HepG2 (cell line): ENCODE data around the gene AFDN. TPM values are rescaled to one million over a fixed set of nuclear protein-coding genes. Genes with fewer than 3 reads are reported as not detected.

Source experiments
- ATAC-seq: fragments of 200-7000 bp; cut with Tn5 transposase; 3 replicates; pipeline ENCODE4 v1.9.1; 2020; ENCODE audit warnings: mild to moderate bottlenecking, moderate library complexity
- BruUV-seq: library from RNA; stranded (reverse); fragments of 400-500 nt; replicated peaks from 2 replicates; lab custom pipeline; 2021; lab: Mats Ljungman, UMichigan
- CTCF ChIA-PET: fragments of 300-600 bp; formaldehyde crosslinking; extraction: SDS; loops from one replicate; lab custom pipeline; 2021; ENCODE audit warnings: low total read pairs, inconsistent platforms, low intra/inter-chr PET ratio; lab: Yijun Ruan, JAX
- POLR2A ChIA-PET: fragments of 350-600 bp; sonication (Branson Sonifier 250); formaldehyde crosslinking; loops from one replicate; lab custom pipeline; 2020; ENCODE audit warnings: antibody characterized with exemption, inconsistent platforms; lab: Yijun Ruan, JAX
- DNase-seq: peaks from one replicate; pipeline ENCODE4 v3.0.0-alpha.2; 2015; ENCODE audit warnings: low spot score
- FAIRE-seq: peaks from 3 replicates; lab custom pipeline; 2011; peaks lifted over from hg19 to GRCh38; lab: Jason Lieb, UNC
- H2AFZ ChIP-seq: one replicate; pipeline ENCODE4 v1.6.1; 2011; ENCODE audit warnings: low read length, inconsistent platforms
- H3K27ac ChIP-seq: fragments of 300-600 bp; 3 replicates; pipeline ENCODE4 v1.8.0; 2011; ENCODE audit warnings: mixed run types, mild to moderate bottlenecking, mixed read lengths, low read length, inconsistent platforms; ENCODE audit not compliant: insufficient read depth; ENCODE audit errors: extremely low read length
- H3K27me3 ChIP-seq, 2 experiments: fragments of 200-600 bp in 1 of 2; 2 replicates in 1 of 2; 3 replicates in 1 of 2; pipeline versions ENCODE4 v1.6.0 to v1.8.0; 2011; ENCODE audit warnings: low read length in 2 of 2, mild to moderate bottlenecking in 2 of 2, moderate library complexity in 2 of 2, inconsistent platforms in 1 of 2; ENCODE audit not compliant: insufficient read depth in 2 of 2, control insufficient read depth in 1 of 2
- H3K36me3 ChIP-seq, 2 experiments: fragments of 200-600 bp in 1 of 2; replicated peaks in 1 of 2; 2 replicates in 1 of 2; 3 replicates in 1 of 2; pipeline versions ENCODE4 v1.5.1 to v1.8.0; 2011; ENCODE audit warnings: low read length in 2 of 2, inconsistent platforms in 1 of 2; ENCODE audit not compliant: insufficient read depth in 2 of 2, control insufficient read depth in 1 of 2
- H3K4me1 ChIP-seq: 2 replicates; pipeline ENCODE4 v1.5.1; 2012; ENCODE audit warnings: low read length, inconsistent platforms; ENCODE audit not compliant: insufficient read depth
- H3K4me2 ChIP-seq: 2 replicates; pipeline ENCODE4 v1.6.0; 2011; ENCODE audit warnings: low read depth, low read length, inconsistent platforms
- H3K4me3 ChIP-seq, 3 experiments: fragments of 200-600 bp in 1 of 3; sonication (generic), shearing (Covaris generic) in 1 of 3; replicated peaks in 1 of 3; 2 replicates each; pipeline ENCODE4 v1.5.1; 2011 to 2016; ENCODE audit warnings: low read length in 3 of 3, inconsistent platforms in 2 of 3, low read depth in 2 of 3, mild to moderate bottlenecking in 2 of 3, control low read depth in 1 of 3, mixed read lengths in 1 of 3; ENCODE audit not compliant: insufficient read depth in 1 of 3
- H3K79me2 ChIP-seq: one replicate; pipeline ENCODE4 v1.6.1; 2011; ENCODE audit warnings: low read length, inconsistent platforms; ENCODE audit not compliant: insufficient read depth
- H3K9ac ChIP-seq: 2 replicates; pipeline ENCODE4 v1.6.0; 2011; ENCODE audit warnings: mild to moderate bottlenecking, low read depth, low read length, inconsistent platforms; ENCODE audit not compliant: insufficient read depth
- H3K9me3 ChIP-seq: 2 replicates; pipeline ENCODE4 v1.5.1; 2012; ENCODE audit warnings: mild to moderate bottlenecking, low read length
- H4K20me1 ChIP-seq: 2 replicates; pipeline ENCODE4 v1.6.0; 2011; ENCODE audit warnings: inconsistent platforms, mild to moderate bottlenecking, low read length, moderate library complexity; ENCODE audit not compliant: insufficient read depth
- ARNT2 ChIP-seq: sonication (generic); formaldehyde crosslinking; IDR thresholded peaks from 2 replicates; pipeline ENCODE4 v1.8.0; 2022; ENCODE audit warnings: mild to moderate bottlenecking, low read depth, missing genetic modification reagents, moderate library complexity
- EHMT2 ChIP-seq: fragments of 200-600 bp; sonication (generic); IDR thresholded peaks from 2 replicates; pipeline ENCODE4 v1.7.0; 2017; ENCODE audit warnings: antibody characterized with exemption, low read depth, low read length, borderline replicate concordance
- MED1 ChIP-seq: sonication (generic); formaldehyde crosslinking; IDR thresholded peaks from 2 replicates; pipeline ENCODE4 v1.4.0; 2020; ENCODE audit warnings: missing genetic modification reagents
- ZNF343 ChIP-seq: sonication (generic); formaldehyde crosslinking; IDR thresholded peaks from 2 replicates; pipeline ENCODE4 v1.4.0; 2020; ENCODE audit warnings: mild to moderate bottlenecking, missing genetic modification reagents
- WGBS: methylation state at CpG from one replicate; pipeline ENCODE4 v1.1.6; 2017; ENCODE audit warnings: low lambda C conversion rate; 5-methylcytosine and 5-hydroxymethylcytosine counted together
- in situ Hi-C: cut with HindIII; loops from 2 replicates; pipeline ENCODE4 v1.10.0; 2017; ENCODE audit warnings: low pct_unique_long_range_greater_than_20kb; ENCODE audit not compliant: extremely low pct_ligation_motif_present
- intact Hi-C: fragments of 100-400 bp; cut with micrococcal nuclease; formaldehyde crosslinking; loops from one replicate; pipeline ENCODE4 v1.10.0; 2022; ENCODE audit not compliant: unreplicated experiment
- polyA plus RNA-seq, 8 experiments: library from polyadenylated mRNA; depleted of rRNA in 3 of 8; stranded (reverse) in 7 of 8; unstranded in 1 of 8; fragments of >200 nt; fragmentation: Illumina TruSeq in 4 of 8; extraction: Trizol in 4 of 8; gene quantifications; 2 replicates each; pipeline versions ENCODE4 v1.2.1 to v1.2.3, GENCODE V29; 2011 to 2016; ENCODE audit warnings: low read depth in 4 of 8, missing spikeins in 1 of 8, mixed read lengths in 1 of 8; ENCODE audit not compliant: insufficient read depth in 1 of 8
- total RNA-seq, 5 experiments: library from RNA; depleted of rRNA; stranded (reverse); fragments of >200 nt; fragmentation: Illumina TruSeq; extraction: Trizol; gene quantifications; 2 replicates each; pipeline ENCODE4 v1.2.3, GENCODE V29; 2016; ENCODE audit warnings: low read depth in 1 of 5
- TF ChIP-seq, protein P1 (sequence below): sonication (generic); formaldehyde crosslinking; IDR thresholded peaks from 2 replicates; pipeline ENCODE4 v1.9.0; 2021; ENCODE audit warnings: mild to moderate bottlenecking, missing genetic modification reagents
- TF ChIP-seq, protein P2 (sequence below): sonication (generic); formaldehyde crosslinking; conservative IDR thresholded peaks from 2 replicates; pipeline ENCODE4 v1.8.0; 2022; ENCODE audit warnings: low read depth, missing genetic modification reagents
- TF ChIP-seq, protein P3 (sequence below): sonication (generic); formaldehyde crosslinking; conservative IDR thresholded peaks from 2 replicates; pipeline ENCODE4 v1.4.0; 2020; ENCODE audit warnings: mild to moderate bottlenecking, missing genetic modification reagents, moderate library complexity

The AFDN gene
- total and polyA plus RNA-seq, 2 of the 13 experiments (the other 11 are each of a cell fraction or from before 2014, with no cell fraction given) = 136 to 151 TPM

DNA sequence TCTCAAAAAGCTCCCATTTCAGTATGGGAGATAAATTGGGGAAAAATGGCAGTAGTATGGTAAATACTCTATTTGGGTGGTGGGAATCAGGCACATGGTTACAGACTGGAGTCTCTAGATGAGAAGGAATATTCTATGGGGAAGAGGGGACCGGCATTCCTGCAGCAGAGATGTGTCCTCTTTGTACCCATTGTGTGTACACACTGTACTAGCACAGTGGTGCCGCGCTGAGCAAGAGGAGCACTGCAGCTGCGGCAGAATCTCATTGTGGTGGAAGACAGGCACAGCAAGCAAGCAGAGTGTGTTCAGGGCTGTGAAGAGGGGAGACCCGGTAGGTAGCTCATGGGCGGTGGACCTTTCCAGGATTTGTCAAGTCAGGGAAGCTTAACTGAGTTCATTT is 13.0 kb downstream of the AFDN start (continued):
- TF ChIP-seq ARNT2 (CRISPR knock-in tag) (0 out of 2 replicates have a peak, but pooled peaks have one; percentile 42), EHMT2 (no peak), MED1 (peak; percentile 36; the same call in 1 of the 2 replicates)

DNA sequence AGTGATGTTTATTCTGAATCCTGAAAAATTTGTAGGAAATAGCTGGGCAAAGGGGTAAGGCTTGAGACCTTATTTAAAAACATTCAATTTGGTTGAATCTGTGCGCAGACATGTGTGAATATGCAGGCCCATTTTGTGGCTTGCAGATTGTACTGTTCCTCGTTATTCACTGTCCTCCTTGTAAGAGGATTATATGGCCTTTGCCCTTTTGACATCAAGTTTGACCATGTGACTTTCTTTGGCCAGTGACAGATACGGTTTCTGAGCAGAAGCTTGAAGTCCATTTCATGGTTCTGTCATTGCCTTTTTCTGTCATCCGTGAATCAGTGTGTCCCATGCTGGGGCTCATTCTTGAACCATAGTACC is 13.4 kb downstream of the AFDN start:
- DNase-seq = no peak
- H4K20me1 ChIP-seq = peaks cover 92% of the 10 kb centered on the region
- peaks cover 60% of the 10 kb centered on the region for H3K4me1 ChIP-seq
- no peaks in the 10 kb centered on the region for H3K27me3 ChIP-seq
- no peak for FAIRE-seq
- WGBS = 88% methylated on average over 4 of the region's 4 CpGs
- H2AFZ ChIP-seq = no peak overlapping the region
- no peak overlapping the region for H3K4me3 ChIP-seq
- intact Hi-C loops = no loop called here
- H3K79me2 ChIP-seq = peaks cover 100% of the 10 kb centered on the region
- ATAC-seq = no peak; the same call in 2 of the 3 replicates
- POLR2A ChIA-PET = interaction anchor here (1.0 kb wide), 1 partner anchor 9 kb away, joined by 3 read pairs; no protein-coding TSS in a partner anchor
- CTCF ChIA-PET = no interaction called here
- BruUV-seq = no TSS peak
- no peaks in the 10 kb centered on the region for H3K9me3 ChIP-seq
- H3K9ac ChIP-seq = no peak overlapping the region
- in situ Hi-C loops = no loop called here
- H3K36me3 ChIP-seq = no peaks in the 10 kb centered on the region; a peak in 1 of 5 replicates
- peak overlapping the region; percentile 39 for H3K4me2 ChIP-seq
- H3K27ac ChIP-seq = no peak overlapping the region
- TF ChIP-seq ZNF343 (CRISPR knock-in tag) = 0 out of 2 replicates have a peak, but pooled peaks have one; percentile 13
- TF ChIP-seq, protein P1, sequence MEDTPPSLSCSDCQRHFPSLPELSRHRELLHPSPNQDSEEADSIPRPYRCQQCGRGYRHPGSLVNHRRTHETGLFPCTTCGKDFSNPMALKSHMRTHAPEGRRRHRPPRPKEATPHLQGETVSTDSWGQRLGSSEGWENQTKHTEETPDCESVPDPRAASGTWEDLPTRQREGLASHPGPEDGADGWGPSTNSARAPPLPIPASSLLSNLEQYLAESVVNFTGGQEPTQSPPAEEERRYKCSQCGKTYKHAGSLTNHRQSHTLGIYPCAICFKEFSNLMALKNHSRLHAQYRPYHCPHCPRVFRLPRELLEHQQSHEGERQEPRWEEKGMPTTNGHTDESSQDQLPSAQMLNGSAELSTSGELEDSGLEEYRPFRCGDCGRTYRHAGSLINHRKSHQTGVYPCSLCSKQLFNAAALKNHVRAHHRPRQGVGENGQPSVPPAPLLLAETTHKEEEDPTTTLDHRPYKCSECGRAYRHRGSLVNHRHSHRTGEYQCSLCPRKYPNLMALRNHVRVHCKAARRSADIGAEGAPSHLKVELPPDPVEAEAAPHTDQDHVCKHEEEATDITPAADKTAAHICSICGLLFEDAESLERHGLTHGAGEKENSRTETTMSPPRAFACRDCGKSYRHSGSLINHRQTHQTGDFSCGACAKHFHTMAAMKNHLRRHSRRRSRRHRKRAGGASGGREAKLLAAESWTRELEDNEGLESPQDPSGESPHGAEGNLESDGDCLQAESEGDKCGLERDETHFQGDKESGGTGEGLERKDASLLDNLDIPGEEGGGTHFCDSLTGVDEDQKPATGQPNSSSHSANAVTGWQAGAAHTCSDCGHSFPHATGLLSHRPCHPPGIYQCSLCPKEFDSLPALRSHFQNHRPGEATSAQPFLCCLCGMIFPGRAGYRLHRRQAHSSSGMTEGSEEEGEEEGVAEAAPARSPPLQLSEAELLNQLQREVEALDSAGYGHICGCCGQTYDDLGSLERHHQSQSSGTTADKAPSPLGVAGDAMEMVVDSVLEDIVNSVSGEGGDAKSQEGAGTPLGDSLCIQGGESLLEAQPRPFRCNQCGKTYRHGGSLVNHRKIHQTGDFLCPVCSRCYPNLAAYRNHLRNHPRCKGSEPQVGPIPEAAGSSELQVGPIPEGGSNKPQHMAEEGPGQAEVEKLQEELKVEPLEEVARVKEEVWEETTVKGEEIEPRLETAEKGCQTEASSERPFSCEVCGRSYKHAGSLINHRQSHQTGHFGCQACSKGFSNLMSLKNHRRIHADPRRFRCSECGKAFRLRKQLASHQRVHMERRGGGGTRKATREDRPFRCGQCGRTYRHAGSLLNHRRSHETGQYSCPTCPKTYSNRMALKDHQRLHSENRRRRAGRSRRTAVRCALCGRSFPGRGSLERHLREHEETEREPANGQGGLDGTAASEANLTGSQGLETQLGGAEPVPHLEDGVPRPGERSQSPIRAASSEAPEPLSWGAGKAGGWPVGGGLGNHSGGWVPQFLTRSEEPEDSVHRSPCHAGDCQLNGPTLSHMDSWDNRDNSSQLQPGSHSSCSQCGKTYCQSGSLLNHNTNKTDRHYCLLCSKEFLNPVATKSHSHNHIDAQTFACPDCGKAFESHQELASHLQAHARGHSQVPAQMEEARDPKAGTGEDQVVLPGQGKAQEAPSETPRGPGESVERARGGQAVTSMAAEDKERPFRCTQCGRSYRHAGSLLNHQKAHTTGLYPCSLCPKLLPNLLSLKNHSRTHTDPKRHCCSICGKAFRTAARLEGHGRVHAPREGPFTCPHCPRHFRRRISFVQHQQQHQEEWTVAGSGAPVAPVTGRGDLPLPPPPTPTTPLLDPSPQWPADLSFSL = 0 out of 2 replicates have a peak, but pooled peaks have one; percentile 12
- TF ChIP-seq, protein P2, sequence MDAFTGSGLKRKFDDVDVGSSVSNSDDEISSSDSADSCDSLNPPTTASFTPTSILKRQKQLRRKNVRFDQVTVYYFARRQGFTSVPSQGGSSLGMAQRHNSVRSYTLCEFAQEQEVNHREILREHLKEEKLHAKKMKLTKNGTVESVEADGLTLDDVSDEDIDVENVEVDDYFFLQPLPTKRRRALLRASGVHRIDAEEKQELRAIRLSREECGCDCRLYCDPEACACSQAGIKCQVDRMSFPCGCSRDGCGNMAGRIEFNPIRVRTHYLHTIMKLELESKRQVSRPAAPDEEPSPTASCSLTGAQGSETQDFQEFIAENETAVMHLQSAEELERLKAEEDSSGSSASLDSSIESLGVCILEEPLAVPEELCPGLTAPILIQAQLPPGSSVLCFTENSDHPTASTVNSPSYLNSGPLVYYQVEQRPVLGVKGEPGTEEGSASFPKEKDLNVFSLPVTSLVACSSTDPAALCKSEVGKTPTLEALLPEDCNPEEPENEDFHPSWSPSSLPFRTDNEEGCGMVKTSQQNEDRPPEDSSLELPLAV = no peak
- TF ChIP-seq, protein P3, sequence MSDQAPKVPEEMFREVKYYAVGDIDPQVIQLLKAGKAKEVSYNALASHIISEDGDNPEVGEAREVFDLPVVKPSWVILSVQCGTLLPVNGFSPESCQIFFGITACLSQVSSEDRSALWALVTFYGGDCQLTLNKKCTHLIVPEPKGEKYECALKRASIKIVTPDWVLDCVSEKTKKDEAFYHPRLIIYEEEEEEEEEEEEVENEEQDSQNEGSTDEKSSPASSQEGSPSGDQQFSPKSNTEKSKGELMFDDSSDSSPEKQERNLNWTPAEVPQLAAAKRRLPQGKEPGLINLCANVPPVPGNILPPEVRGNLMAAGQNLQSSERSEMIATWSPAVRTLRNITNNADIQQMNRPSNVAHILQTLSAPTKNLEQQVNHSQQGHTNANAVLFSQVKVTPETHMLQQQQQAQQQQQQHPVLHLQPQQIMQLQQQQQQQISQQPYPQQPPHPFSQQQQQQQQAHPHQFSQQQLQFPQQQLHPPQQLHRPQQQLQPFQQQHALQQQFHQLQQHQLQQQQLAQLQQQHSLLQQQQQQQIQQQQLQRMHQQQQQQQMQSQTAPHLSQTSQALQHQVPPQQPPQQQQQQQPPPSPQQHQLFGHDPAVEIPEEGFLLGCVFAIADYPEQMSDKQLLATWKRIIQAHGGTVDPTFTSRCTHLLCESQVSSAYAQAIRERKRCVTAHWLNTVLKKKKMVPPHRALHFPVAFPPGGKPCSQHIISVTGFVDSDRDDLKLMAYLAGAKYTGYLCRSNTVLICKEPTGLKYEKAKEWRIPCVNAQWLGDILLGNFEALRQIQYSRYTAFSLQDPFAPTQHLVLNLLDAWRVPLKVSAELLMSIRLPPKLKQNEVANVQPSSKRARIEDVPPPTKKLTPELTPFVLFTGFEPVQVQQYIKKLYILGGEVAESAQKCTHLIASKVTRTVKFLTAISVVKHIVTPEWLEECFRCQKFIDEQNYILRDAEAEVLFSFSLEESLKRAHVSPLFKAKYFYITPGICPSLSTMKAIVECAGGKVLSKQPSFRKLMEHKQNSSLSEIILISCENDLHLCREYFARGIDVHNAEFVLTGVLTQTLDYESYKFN = peak; percentile 6; the same call in 1 of the 2 replicates
